Glutamatergic neuron (in vitro differentiated cells): Measurements from ENCODE around the gene SEMA6B. TPM values are rescaled to one million over a fixed set of nuclear protein-coding genes. Genes with fewer than 3 reads are reported as not detected.

Experiments used
- DNase-seq: peaks from one replicate; pipeline ENCODE4 v3.0.0; 2022
- H3K27ac Mint-ChIP-seq: one replicate; pipeline ENCODE4 v1.8.0; 2020; ENCODE audit warnings: mild to moderate bottlenecking, mixed read lengths, inconsistent platforms; ENCODE audit not compliant: unreplicated experiment
- H3K27me3 Mint-ChIP-seq: one replicate; pipeline ENCODE4 v1.8.0; 2020; ENCODE audit warnings: mild to moderate bottlenecking, moderate library complexity, mixed read lengths, inconsistent platforms; ENCODE audit not compliant: unreplicated experiment
- H3K36me3 Mint-ChIP-seq: one replicate; pipeline ENCODE4 v1.8.0; 2020; ENCODE audit warnings: mild to moderate bottlenecking, mixed read lengths, inconsistent platforms; ENCODE audit not compliant: unreplicated experiment
- H3K4me1 Mint-ChIP-seq: one replicate; pipeline ENCODE4 v1.8.0; 2020; ENCODE audit warnings: mild to moderate bottlenecking, low read depth, mixed read lengths, inconsistent platforms; ENCODE audit not compliant: unreplicated experiment
- H3K4me3 Mint-ChIP-seq: one replicate; pipeline ENCODE4 v1.8.0; 2020; ENCODE audit warnings: mild to moderate bottlenecking, mixed read lengths, inconsistent platforms; ENCODE audit not compliant: unreplicated experiment
- H3K9me3 Mint-ChIP-seq: one replicate; pipeline ENCODE4 v1.8.0; 2020; ENCODE audit warnings: mild to moderate bottlenecking, moderate library complexity, mixed read lengths, inconsistent platforms; ENCODE audit not compliant: unreplicated experiment
- total RNA-seq: library from RNA; stranded (reverse); fragmentation: NEBNext Ultra II Directional; extraction: Animal tissue kit (Norgen Biotek cat#: 25700); gene quantifications from one replicate; pipeline ENCODE4 v1.2.1, GENCODE V29; 2021; ENCODE audit not compliant: unreplicated experiment
- TF ChIP-seq, protein P1 (sequence below): fragments of 200-600 bp; sonication (generic); IDR thresholded peaks from one replicate; pipeline ENCODE4 v1.5.0; 2021; ENCODE audit not compliant: partially characterized antibody, unreplicated experiment

Gene SEMA6B
- total RNA-seq, 1 donor from 2014 or later, result 234 TPM

DNA sequence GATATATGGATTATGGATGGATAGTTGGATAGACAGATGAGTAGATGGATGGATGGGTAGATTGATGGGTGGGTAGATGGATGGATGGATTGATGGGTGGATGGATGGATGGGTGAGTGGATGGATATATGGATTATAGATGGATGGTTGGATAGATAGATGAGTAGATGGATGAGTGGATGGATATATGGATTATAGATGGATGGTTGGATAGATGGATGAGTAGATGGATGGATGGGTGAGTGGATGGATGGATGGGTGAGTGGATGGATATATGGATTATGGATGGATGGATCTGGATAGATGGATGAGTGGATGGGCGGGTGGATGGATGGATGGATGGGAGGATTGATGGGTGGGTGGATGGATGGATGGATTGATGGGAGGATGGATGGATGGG, 43.4 kb upstream of the SEMA6B start:
- Mint-ChIP-seq H3K4me3 (no peak overlapping the region), H3K27ac (no peak overlapping the region), H3K9me3 (peaks cover 12% of the 10 kb centered on the region), H3K36me3 (no peaks in the 10 kb centered on the region), H3K4me1 (peaks cover 4% of the 10 kb centered on the region), H3K27me3 (peaks cover 6% of the 10 kb centered on the region)
- DNase-seq, result no peak
- TF ChIP-seq, protein P1, sequence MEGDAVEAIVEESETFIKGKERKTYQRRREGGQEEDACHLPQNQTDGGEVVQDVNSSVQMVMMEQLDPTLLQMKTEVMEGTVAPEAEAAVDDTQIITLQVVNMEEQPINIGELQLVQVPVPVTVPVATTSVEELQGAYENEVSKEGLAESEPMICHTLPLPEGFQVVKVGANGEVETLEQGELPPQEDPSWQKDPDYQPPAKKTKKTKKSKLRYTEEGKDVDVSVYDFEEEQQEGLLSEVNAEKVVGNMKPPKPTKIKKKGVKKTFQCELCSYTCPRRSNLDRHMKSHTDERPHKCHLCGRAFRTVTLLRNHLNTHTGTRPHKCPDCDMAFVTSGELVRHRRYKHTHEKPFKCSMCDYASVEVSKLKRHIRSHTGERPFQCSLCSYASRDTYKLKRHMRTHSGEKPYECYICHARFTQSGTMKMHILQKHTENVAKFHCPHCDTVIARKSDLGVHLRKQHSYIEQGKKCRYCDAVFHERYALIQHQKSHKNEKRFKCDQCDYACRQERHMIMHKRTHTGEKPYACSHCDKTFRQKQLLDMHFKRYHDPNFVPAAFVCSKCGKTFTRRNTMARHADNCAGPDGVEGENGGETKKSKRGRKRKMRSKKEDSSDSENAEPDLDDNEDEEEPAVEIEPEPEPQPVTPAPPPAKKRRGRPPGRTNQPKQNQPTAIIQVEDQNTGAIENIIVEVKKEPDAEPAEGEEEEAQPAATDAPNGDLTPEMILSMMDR, result no peak

DNA sequence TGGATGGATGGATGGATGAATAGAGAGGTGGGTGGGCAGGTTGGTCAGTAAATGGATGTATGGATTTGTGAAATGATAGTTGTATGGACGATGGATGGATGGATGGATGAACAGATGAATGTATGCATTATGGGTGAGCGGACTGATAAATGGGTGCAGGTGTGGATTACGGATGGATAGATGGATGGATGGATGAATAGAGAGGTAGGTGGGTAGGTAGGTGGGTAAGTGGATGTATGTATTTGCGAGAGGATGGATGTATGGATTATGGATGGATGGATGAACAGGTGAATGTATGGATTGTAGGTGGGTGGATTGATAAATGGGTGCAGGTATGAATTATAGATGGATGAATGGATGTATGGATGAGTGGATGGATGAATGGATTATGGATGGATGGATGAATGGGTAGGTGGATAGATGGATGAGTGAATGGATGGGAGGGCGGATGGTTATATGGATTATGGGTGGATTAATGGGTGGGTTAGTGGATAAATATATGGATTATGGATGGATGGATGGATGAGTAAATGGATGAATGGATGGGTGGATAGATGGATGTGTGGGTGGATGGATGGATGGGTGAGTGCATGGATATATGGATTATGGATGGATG, 42.8 kb upstream of the SEMA6B start:
- no peaks in the 10 kb centered on the region for H3K36me3 Mint-ChIP-seq
- peaks cover 7% of the 10 kb centered on the region for H3K27me3 Mint-ChIP-seq
- peaks cover 11% of the 10 kb centered on the region for H3K9me3 Mint-ChIP-seq
- no peak for DNase-seq
- peaks cover 4% of the 10 kb centered on the region for H3K4me1 Mint-ChIP-seq
- no peak overlapping the region for H3K27ac Mint-ChIP-seq
- no peak overlapping the region for H3K4me3 Mint-ChIP-seq
- TF ChIP-seq, protein P1, result no peak

DNA sequence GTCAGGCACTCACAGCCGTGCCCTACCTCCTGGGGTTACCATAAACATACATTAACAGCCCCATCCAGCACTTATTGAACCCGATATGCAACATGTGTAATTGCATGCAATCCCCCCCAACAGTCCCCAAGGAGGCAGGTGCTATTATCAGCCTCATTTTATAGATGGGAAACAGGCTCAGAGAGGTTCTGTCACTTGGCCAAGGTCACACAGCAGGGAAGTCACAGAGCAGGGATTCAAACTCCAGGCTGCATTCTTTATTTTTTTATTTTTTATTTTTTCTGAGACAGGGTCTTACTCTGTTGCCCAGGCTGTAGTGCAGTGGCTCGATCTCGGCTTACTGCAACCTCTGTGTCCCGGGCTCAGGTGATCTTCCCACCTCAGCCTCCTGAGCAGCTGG, 41.4 kb upstream of the SEMA6B start:
- Mint-ChIP-seq H3K4me3 (no peak overlapping the region), H3K27ac (no peak overlapping the region), H3K27me3 (peaks cover 5% of the 10 kb centered on the region)

DNA sequence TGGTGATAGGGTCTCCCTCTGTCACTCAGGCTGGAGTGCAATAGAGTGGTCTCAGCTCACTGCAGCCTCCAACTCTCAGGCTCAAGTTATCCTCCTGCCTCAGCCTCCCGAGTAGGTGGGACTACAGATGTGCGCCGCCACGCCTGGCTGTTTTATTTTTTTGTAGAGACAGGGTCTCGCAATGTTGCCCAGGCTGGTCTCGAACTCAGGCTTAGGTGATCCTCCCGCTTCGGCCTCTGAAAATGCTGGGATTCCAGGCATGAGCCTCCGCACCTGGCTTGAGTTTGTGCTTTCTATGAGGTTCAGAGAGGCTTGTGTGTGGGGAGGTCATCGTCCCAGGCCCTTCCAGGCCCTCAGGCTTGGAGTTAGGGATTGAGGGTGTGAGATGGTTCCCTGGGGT, 40.6 kb upstream of the SEMA6B start:
- no peak overlapping the region for H3K27ac Mint-ChIP-seq
- no peaks in the 10 kb centered on the region for H3K36me3 Mint-ChIP-seq
- H3K4me3 Mint-ChIP-seq, result no peak overlapping the region
- H3K27me3 Mint-ChIP-seq, result peaks cover 5% of the 10 kb centered on the region
- DNase-seq, result no peak
- peaks cover 8% of the 10 kb centered on the region for H3K9me3 Mint-ChIP-seq
- TF ChIP-seq, protein P1, result no peak
- H3K4me1 Mint-ChIP-seq, result peaks cover 7% of the 10 kb centered on the region

More for the DNA sequence above, 41.4 kb upstream of the SEMA6B start:
- Mint-ChIP-seq H3K9me3 (peaks cover 8% of the 10 kb centered on the region), H3K36me3 (no peaks in the 10 kb centered on the region), H3K4me1 (peaks cover 4% of the 10 kb centered on the region)
- DNase-seq, result no peak
- TF ChIP-seq, protein P1, result no peak

DNA sequence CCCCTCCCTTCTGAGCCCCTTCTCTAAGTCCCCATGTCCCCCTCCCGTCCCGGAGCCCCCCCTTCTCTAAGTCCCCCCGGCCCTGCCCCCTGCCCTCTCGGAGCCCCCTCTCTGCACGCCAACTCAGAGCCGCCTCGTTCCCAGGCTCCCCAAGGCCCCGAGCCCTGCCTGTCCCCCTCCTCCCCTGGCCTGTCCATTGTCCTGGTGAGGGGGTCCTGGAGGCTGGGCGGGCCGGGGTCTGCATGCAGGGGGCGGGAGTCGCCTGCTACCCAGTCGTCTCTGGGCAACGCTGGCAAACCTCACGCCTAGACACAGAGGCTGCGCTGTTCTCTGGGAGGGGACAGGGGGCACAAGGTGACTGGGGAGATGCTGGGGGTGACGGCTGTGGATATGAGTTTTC, 39.2 kb upstream of the SEMA6B start:
- H3K4me3 Mint-ChIP-seq, result no peak overlapping the region
- no peak overlapping the region for H3K27ac Mint-ChIP-seq
- peaks cover 7% of the 10 kb centered on the region for H3K4me1 Mint-ChIP-seq
- H3K36me3 Mint-ChIP-seq, result no peaks in the 10 kb centered on the region
- H3K9me3 Mint-ChIP-seq, result peaks cover 8% of the 10 kb centered on the region
- peaks cover 5% of the 10 kb centered on the region for H3K27me3 Mint-ChIP-seq
- DNase-seq, result no peak
- TF ChIP-seq, protein P1, result no peak
